Anterior cingulate cortex (tissue), 58 donors: ENCODE data around the gene PSTPIP1.
A peak's percentile ranks its signal among the peaks of the same experiment; 100 is the strongest.

Experiments used
- DNase-seq, 58 donors: peaks; one replicate each; lab custom pipeline; 2025; lab: John Stamatoyannopoulos, UW

Gene PSTPIP1

DNA sequence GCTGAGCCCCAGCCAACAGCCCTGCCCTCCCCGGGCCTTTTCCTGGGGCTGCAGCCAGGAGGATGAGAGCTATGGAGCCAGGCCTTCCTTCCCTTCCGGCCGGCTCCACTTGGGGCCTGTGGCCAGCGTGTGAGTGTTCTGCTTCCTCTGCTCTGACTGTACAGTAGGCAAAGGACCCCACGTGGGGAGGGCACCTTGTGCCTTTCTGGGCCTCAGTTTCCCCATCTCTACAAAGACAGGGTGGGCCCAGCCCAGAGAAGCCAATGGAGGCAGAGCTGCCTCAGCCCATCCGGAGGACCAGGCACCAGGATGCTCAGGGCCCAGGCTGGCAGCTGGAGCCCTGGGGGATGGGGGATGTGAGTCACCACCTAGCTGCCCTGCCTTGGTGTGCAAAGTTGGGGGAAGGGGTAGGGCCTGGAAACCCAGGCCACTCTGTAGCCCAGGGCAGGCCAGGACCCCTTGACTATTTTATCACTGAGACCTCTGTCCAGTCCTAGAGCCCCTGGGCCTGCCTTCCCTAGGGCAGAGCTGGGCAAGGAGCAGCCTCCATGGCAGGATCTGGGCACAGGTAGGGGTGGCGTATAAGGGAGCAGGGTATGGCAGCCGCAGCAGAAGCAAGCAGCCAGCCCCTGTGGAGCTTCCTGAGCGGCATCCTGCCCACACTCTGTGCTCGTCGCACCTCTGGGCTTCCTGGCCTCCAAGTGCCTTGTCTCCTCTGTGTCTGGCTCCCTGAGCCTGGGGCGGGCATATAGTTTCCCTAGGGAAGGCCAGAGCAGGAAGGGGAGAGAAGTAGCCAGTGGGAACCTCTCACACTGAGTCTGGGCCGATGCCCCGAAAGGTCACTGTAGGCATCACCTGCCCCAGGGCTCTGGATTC lies 1.8 kb downstream of the PSTPIP1 start:
- peak in 9 of 58 donors; percentile 16 to 42 (median 31) for DNase-seq

DNA sequence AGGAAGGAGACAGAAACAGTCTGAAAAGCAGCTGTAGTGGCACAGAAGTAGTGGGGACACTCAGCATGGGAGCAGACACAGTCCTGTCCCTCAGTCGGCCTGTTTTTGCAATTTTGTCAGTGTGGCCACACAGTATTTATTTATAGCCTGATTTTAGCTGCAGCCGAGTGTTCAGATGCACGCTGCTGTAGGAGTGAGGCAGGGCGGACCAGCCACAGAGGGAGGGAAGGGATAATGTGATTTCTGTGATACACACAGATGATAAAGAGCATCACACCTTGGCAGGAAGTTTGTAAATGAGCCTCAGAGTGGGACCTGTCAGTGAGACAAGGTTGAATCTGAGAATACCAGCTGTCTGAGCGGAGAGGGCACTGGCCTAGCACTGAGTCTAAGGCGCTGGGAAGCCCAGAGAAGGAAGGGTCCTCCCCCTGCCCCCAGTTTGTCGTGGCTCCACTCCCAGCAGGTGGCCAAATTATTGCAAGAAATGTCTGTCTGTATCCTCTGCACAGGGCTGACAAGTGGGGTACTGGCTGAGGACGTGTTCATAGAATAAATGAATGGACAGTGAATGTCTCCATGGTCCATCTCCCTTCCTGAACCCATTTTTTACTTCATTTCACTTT lies 3.8 kb downstream of the PSTPIP1 start:
- no peak for DNase-seq

- no peak for DNase-seq
Measured at GRCh38 chr15:76999996-77000395, 5.1 kb downstream of the PSTPIP1 start.

- DNase-seq = no peak
Measured at GRCh38 chr15:77001351-77001750, 6.4 kb downstream of the PSTPIP1 start.

GRCh38 chr15:77001966-77002365 lies 7.0 kb downstream of the PSTPIP1 start:
- no peak for DNase-seq

- DNase-seq = no peak
Measured at GRCh38 chr15:77002436-77002835, 7.5 kb downstream of the PSTPIP1 start.

DNA sequence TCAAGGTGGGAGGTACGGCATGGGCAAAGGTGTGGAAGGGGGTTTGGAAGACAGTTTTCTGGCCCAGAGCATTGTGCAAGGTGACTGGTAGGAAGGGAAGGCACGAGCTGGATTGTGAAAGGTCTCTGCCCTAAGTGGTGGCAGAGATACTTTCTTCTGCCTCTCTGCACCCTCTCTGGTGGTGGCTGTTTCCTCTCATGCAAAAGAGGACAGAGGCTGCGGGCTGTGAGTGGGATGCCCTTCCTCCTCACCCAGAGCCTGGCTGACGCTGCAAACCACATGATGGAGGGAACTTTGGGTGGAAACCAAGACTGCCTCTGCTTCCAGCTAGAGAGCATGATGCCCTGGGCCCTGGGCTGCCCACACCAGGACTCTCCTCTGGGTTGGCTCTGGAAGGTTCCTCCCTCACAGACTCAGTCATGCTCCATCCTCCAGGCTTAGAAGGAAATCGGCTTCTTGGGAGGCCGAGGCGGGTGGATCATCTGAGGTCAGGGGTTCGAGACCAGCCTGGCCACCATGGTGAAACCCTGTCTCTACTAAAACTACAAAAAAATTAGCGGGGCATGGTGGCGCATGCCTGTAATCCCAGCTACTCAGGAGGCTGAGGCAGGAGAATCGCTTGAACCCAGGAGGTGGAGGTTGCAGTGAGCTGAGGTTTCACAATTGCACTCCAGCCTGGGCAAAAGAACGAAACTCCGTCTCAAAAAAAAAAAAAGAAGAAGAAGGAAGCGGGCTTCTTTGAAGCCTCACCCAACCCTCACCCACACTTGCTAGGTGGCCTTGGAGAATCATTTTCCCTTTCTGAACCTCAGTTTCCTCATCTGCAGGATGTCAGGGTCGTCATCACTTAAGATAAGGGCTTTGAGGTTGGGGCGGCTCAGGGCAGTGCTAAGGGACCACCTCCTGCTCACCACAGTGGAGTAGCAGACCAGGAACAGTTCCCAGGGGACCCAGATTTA lies 8.3 kb downstream of the PSTPIP1 start:
- DNase-seq = peak in 16 of 58 donors; percentile 9 to 64 (median 22)

- peak in 9 of 58 donors; percentile 15 to 51 (median 26) for DNase-seq
Measured at GRCh38 chr15:77004189-77004588, 9.3 kb downstream of the PSTPIP1 start.

- DNase-seq = no peak
Measured at GRCh38 chr15:77009176-77009575, 14.2 kb downstream of the PSTPIP1 start.

DNA sequence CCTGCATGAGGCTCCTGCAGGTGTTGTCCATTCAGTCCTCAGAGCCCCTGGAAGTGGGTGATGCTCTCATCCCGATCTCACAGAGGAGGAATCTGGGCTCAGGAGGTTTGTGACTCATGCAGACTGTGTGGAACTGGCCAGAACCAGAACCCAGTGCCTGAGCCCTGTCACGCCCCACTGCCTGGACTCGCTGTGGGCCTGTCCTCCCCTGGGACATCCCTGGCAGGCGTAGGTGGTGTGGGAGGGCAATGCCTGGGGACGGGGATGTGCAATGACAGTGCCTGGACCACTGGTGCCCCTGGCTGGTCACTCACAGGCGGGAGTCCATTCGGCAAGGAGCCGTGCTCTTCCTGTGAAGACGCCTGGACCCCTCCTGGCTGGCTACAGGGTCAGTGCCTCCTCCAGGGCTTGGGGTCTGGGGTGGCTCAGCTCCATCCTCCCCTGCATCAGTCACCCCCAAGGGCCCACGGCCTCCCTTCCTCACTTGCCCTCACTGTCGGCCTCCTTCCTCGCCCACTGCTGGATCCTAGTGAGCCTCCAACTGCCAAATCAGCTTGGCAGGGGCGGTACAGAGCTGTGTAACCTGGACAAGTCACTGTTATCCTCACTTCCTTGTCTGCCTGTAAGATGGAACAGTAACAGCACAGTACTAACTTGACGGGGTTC lies 14.9 kb downstream of the PSTPIP1 start:
- DNase-seq = no peak

- no peak for DNase-seq
Measured at GRCh38 chr15:77010312-77010686, 15.4 kb downstream of the PSTPIP1 start.

DNA sequence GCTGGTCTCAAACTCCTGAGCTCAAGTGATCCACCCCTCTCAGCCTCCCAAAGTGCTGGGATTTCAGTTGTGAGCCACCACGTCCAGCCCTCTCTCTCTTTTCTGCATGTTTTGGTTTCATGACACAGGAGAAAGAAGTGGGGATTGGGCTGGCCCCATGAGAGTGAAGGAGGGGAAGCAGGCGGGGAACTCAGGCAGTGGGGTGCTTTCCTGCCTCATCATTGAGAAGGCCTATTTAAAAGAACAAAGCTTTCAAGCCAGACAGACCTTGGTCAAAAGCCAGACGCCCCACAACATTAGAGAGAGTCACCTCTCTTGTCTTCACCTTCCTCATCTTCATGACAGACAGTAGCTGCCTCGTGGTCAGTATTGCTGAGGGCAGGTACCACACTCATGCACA lies 15.9 kb downstream of the PSTPIP1 start:
- DNase-seq = no peak

DNA sequence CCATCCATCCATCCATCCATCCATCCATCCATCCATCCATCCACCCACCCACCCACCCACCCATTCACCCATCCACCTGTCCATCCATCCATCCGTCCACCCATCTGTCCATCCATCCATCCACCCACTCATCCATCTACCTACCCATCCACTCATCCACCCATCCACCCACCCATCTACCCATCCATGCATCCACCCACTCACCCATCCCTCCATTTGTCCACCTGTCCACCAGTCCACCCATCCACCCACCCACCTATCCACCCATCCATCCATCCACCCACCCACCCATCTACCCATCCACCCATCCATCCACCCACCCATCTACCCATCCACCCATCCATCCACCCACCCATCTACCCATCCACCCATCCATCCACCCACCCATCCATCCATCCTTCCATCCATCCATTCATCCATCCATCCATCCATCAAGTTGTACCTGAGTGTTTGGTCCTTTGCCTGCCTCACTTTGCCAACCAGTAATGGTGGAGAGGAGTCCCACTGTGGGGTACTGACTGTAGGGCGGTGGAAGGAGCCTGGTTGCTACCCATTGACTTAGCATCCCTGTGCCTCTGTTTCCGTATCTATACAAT lies 17.3 kb downstream of the PSTPIP1 start:
- no peak for DNase-seq

DNA sequence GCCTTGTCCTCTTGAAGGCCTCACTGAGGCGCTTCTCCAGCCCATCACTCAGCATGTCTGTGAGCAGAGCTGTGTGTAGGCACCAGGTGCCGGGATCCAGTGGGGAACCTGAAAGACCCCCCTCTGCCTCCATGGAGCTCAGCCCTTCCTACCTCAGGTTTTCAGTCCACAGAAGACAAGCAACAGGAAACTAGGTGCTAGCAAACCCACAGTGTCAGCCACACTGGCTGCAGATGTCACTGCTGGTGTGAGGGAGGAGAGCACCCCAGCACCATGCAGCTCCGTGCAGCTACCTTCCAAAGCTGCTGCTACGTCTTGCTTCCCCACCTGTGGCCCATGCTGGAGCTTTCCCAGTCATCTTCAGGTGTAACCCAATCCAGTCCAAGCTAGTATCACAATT lies 17.9 kb downstream of the PSTPIP1 start:
- DNase-seq = no peak

- DNase-seq = no peak
Measured at GRCh38 chr15:77013776-77014131, 18.8 kb downstream of the PSTPIP1 start.

GRCh38 chr15:77014132-77015081 lies 19.5 kb downstream of the PSTPIP1 start:
- peak in 1 of 58 donors; percentile 18 for DNase-seq

DNA sequence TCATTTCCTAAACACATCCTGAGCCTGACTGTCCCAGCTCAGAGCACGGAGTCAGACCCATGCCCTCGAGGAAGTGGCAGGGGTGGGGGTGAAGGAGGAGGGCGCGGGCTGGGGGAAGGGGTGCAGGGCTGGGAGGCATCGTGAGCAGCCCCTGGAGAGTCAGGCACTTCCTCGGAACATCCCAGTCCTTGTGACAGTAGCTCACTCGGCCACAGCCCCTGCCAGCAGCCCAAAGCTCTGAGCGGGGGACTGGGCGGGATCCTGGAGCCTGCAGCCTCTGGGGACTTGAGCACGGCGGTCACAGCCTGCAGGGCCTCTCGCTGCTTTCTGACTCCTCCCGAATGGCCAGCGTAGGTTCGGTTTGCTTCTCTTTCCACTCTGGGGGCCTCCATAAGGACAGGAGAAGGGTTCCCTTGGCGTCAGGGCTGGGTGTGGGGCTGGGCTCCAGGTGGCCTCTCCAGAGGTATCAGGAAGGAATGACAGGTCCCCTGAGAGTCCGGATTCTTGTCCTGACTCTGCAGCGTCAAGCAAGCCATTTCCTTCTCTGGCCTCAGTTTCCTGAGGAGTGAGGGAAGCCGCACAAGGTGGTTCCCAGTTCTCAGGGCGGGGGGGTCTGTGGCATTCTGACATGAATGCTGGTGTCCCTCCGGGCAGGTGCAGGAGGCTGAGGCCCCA lies 20.9 kb downstream of the PSTPIP1 start:
- no peak for DNase-seq

DNA sequence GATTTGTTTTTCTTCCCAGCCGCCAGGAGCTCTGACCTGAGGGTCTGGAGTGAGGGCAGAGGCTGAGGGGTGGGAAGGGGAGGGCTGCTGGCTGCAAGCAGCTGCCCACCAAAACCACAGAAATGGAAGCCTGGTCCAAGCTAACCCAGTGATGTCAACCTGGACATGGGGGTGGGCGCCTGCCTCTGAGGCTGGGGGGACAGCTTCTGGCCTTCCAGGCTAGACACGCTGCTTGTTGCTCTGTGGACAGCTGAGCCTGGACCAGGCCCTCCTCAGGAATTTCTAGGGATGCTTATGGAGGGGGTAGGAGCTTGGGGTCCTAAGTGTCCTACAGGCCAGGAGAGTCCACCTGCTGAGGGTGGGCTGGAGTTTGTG lies 21.4 kb downstream of the PSTPIP1 start:
- DNase-seq = no peak
